Endothelial cell of umbilical vein (primary cell): ENCODE measurements around the gene CCDC85B. TPM values are rescaled to one million over a fixed set of nuclear protein-coding genes. Genes with fewer than 3 reads are reported as not detected.

ENCODE experiments used
- BruUV-seq: library from RNA; stranded (reverse); fragments of 400-500 nt; replicated peaks from 2 replicates; lab custom pipeline; 2021; lab: Mats Ljungman, UMichigan
- CTCF ChIA-PET: fragments of 300-600, 350-600 bp; sonication (Branson Sonifier 250); formaldehyde crosslinking; loops from one replicate; lab custom pipeline; 2021; ENCODE audit warnings: antibody characterized with exemption, inconsistent platforms; lab: Charles Lee
- POLR2A ChIA-PET: fragments of 300-600, 350-600 bp; sonication (Branson Sonifier 250); formaldehyde crosslinking; loops from one replicate; lab custom pipeline; 2021; ENCODE audit warnings: antibody characterized with exemption, inconsistent platforms; lab: Charles Lee
- DNase-seq: peaks from one replicate; pipeline ENCODE4 v3.0.0-alpha.2; 2011; ENCODE audit warnings: low read depth, low spot score
- FAIRE-seq: peaks from 2 replicates; lab custom pipeline; 2011; peaks lifted over from hg19 to GRCh38; lab: Jason Lieb, UNC
- H2AFZ ChIP-seq: 2 replicates; pipeline ENCODE4 v1.6.0; 2012; ENCODE audit warnings: low read depth, low read length, control low read depth, inconsistent platforms
- H3K27ac ChIP-seq: 2 replicates; pipeline ENCODE4 v1.5.1; 2011; ENCODE audit warnings: low read depth, mild to moderate bottlenecking, control low read depth, low read length, moderate library complexity; ENCODE audit not compliant: insufficient read depth
- H3K27me3 ChIP-seq, 2 experiments: 2 replicates each; pipeline versions ENCODE4 v1.6.0 to v1.6.1; 2011; ENCODE audit warnings: low read length in 2 of 2, mixed read lengths in 1 of 2; ENCODE audit not compliant: control insufficient read depth in 2 of 2, insufficient read depth in 2 of 2
- H3K36me3 ChIP-seq, 2 experiments: 2 replicates in 1 of 2; 3 replicates in 1 of 2; pipeline ENCODE4 v1.5.1; 2011; ENCODE audit warnings: low read length in 2 of 2, mild to moderate bottlenecking in 1 of 2, moderate library complexity in 1 of 2; ENCODE audit not compliant: control insufficient read depth in 2 of 2, insufficient read depth in 2 of 2; ENCODE audit errors: extremely low read depth in 1 of 2
- H3K4me1 ChIP-seq: 3 replicates; pipeline ENCODE4 v1.5.1; 2011; ENCODE audit warnings: mild to moderate bottlenecking, low read length; ENCODE audit not compliant: control insufficient read depth, insufficient read depth; ENCODE audit errors: extremely low read depth
- H3K4me2 ChIP-seq: 2 replicates; pipeline ENCODE4 v1.6.1; 2011; ENCODE audit warnings: low read length, control low read depth, mixed read lengths; ENCODE audit not compliant: insufficient read depth
- H3K4me3 ChIP-seq, 3 experiments: fragments of 200-600 bp in 1 of 3; sonication (generic), shearing (Covaris generic) in 1 of 3; replicated peaks in 1 of 3; 2 replicates each; pipeline ENCODE4 v1.5.1; 2011 to 2016; ENCODE audit warnings: control low read depth in 3 of 3, low read length in 3 of 3, mild to moderate bottlenecking in 2 of 3, inconsistent platforms in 1 of 3, low read depth in 1 of 3, moderate library complexity in 1 of 3; ENCODE audit not compliant: insufficient read depth in 1 of 3
- H3K79me2 ChIP-seq: 2 replicates; pipeline ENCODE4 v1.6.0; 2012; ENCODE audit warnings: low read length, inconsistent platforms; ENCODE audit not compliant: control insufficient read depth, insufficient read depth
- H3K9ac ChIP-seq: replicated peaks from 2 replicates; pipeline ENCODE3; 2011; ENCODE audit warnings: low read length, control low read depth; ENCODE audit not compliant: insufficient read depth; ENCODE audit errors: extremely low read depth
- H3K9me1 ChIP-seq: replicated peaks from 3 replicates; pipeline ENCODE4 v1.6.0; 2011; ENCODE audit warnings: mild to moderate bottlenecking, low read length; ENCODE audit not compliant: control insufficient read depth, insufficient read depth; ENCODE audit errors: extremely low read depth
- H3K9me3 ChIP-seq: replicated peaks from 2 replicates; pipeline ENCODE4 v1.5.1; 2012; ENCODE audit warnings: low read length, inconsistent platforms; ENCODE audit not compliant: control insufficient read depth, insufficient read depth
- H4K20me1 ChIP-seq: replicated peaks from 2 replicates; pipeline ENCODE3; 2011; ENCODE audit warnings: mild to moderate bottlenecking, low read length; ENCODE audit not compliant: control insufficient read depth, insufficient read depth; ENCODE audit errors: extremely low read depth
- FOS ChIP-seq: IDR thresholded peaks from 2 replicates; pipeline ENCODE4 v1.6.1; 2011; ENCODE audit warnings: mild to moderate bottlenecking, low read length, moderate library complexity, borderline replicate concordance; ENCODE audit not compliant: insufficient read depth
- GATA2 ChIP-seq: IDR thresholded peaks from 2 replicates; pipeline ENCODE4 v1.7.0; 2011; ENCODE audit warnings: low read depth, mild to moderate bottlenecking, moderate library complexity, mixed read lengths, low read length; ENCODE audit not compliant: insufficient read length, insufficient read depth
- JUN ChIP-seq: IDR thresholded peaks from 2 replicates; pipeline ENCODE4 v1.6.1; 2011; ENCODE audit warnings: borderline replicate concordance, low read depth; ENCODE audit not compliant: insufficient read length, insufficient read depth
- MYC ChIP-seq: IDR thresholded peaks from one replicate; pipeline ENCODE4 v1.6.1; 2011; ENCODE audit warnings: mild to moderate bottlenecking, low read depth, low read length
- POLR2A ChIP-seq: IDR thresholded peaks from 2 replicates; pipeline ENCODE4 v1.6.1; 2012; ENCODE audit warnings: low read depth, mild to moderate bottlenecking, control low read depth, low read length
- POLR2AphosphoS5 ChIP-seq: IDR thresholded peaks from 2 replicates; pipeline ENCODE4 v1.6.1; 2012; ENCODE audit warnings: low read depth, mild to moderate bottlenecking, control low read depth, low read length, moderate library complexity; ENCODE audit not compliant: insufficient read depth
- dilution Hi-C: fragments of 300-500 bp; cut with MboI; formaldehyde crosslinking; loops from one replicate; pipeline ENCODE4 v1.15.0; 2019; ENCODE audit warnings: low sequenced_read_pairs; ENCODE audit not compliant: extremely low pct_ligation_motif_present
- intact Hi-C: fragments of 100-400 bp; cut with micrococcal nuclease; formaldehyde crosslinking; loops from one replicate; pipeline ENCODE4 v1.10.0; 2022
- polyA plus RNA-seq, 4 experiments: library from polyadenylated mRNA; depleted of rRNA in 3 of 4; stranded (reverse) in 3 of 4; unstranded in 1 of 4; fragments of >200 nt; gene quantifications; 2 replicates each; pipeline versions ENCODE4 v1.2.1 to v1.2.3, GENCODE V29; 2011 to 2012; ENCODE audit warnings: missing spikeins in 1 of 4
- total RNA-seq: library from RNA; stranded (reverse); gene quantifications from 2 replicates; pipeline ENCODE4 v1.2.3, GENCODE V29; 2021

The CCDC85B gene
- total and polyA plus RNA-seq, 2 donors (not counting 3 experiments of a cell fraction or from before 2014, with no cell fraction given) = 105 to 107 TPM

DNA sequence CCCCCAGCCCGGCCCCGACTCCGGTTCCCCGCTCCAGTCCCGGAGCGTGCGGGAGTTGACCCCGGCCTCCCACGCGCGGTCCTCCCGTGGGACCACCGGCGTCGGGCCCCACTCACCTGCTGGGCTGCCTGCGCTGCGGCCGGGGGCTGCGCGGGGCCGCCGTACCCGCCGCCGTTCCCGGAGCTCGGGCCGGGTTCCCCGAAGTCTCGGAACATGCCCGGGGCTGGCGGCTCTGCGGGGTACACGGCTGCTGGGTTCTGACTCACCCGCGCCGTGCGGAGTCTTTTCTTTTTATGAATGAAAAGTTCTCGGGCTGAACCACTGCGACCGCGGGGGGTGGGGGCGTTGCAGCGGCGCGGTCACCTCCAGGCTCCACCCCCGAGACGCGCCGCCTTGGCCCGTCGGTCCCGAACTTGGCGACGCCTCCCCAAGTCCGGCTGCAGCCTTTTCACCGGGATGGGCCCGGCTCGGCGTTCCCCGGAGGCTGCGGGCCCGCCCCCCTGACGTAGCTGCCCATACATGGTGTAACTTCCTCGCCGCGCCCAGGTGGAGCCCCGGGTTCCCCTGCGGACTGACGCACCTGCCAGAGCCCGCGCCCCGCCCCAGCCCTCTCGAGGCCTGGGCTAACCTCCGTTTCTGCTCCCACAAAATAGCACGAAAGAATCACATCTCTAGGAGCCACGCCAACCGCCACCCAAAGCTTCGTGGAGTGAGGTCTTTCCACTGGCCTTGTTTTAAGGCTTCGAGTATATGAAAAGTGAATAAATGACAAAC is 9.8 kb downstream of the CCDC85B start, which contains the start of gene FOSL1:
Gene FOSL1, minus strand, starts transcription at position 264 of the 774 bp plus-strand sequence. Its CDS starts 49 bp downstream, at position 215.
- Histone ChIP-seq H3K9me3 (no peaks in the 10 kb centered on the region), H3K4me3 (peak within 1 kb of the TSS; percentile 58 to 79 (median 69)), H3K9me1 (no peaks in the 10 kb centered on the region), H2AFZ (peak within 1 kb of the TSS; percentile 7), H3K27ac (peak within 1 kb of the TSS; percentile 87), H3K27me3 (no peaks in the 10 kb centered on the region), H3K79me2 (peaks cover 47% of the 10 kb centered on the region), H4K20me1 (no peaks in the 10 kb centered on the region), H3K36me3 (peaks cover 5 to 6% of the 10 kb centered on the region in 2 experiments), H3K4me1 (peaks cover 40% of the 10 kb centered on the region), H3K4me2 (peak within 1 kb of the TSS; percentile 56), H3K9ac (peak within 1 kb of the TSS; percentile 99)
- DNase-seq (peak; percentile 94), FAIRE-seq (peak; percentile 94)
- POLR2A ChIA-PET = interaction anchor here (0.8 to 4.2 kb wide), 6 partner anchors 9 to 18 kb away, joined by 4 to 29 read pairs (median 6); partner anchors contain the start of genes CCDC85B and FIBP
- dilution Hi-C loops (no loop called here), intact Hi-C loops (loop anchor here (1.0 kb wide), 1 partner anchor 15 kb away; no protein-coding TSS in a partner anchor)
- BruUV-seq = no TSS peak
- TF ChIP-seq FOS = peak; percentile 82
- peak; percentile 100 for TF ChIP-seq POLR2AphosphoS5
- TF ChIP-seq MYC = no peak
- TF ChIP-seq POLR2A = peak; percentile 99
- TF ChIP-seq GATA2 = no peak
- TF ChIP-seq JUN = no peak
- CTCF ChIA-PET = interaction anchor here (1.0 to 6.2 kb wide), 4 partner anchors 10 to 16 kb away, joined by 4 to 69 read pairs (median 15); partner anchors contain the start of genes CCDC85B and FIBP

DNA sequence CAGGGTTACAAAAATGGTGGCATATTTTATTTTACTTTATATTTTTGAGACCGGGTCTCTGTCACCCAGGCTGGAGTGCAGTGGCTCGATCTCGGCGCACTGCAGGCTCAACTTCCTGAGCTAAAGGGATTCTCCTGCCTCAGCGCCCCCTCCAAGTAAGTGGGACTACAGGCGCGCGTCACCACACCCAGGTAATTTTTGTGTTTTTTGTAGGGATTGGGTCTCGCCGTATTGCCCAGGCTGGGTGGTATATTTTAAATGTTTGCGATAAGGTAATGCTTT is 10.4 kb downstream of the CCDC85B start:
- Histone ChIP-seq H3K36me3 (peaks cover 1 to 2% of the 10 kb centered on the region in 2 experiments), H3K27ac (peak overlapping the region; percentile 50), H3K27me3 (no peaks in the 10 kb centered on the region), H3K9me3 (no peaks in the 10 kb centered on the region), H3K4me2 (peak overlapping the region; percentile 56), H4K20me1 (no peaks in the 10 kb centered on the region), H3K9me1 (no peaks in the 10 kb centered on the region), H3K9ac (peak overlapping the region; percentile 48), H2AFZ (no peak overlapping the region), H3K4me1 (peaks cover 34% of the 10 kb centered on the region), H3K4me3 (no peak overlapping the region), H3K79me2 (peaks cover 41% of the 10 kb centered on the region)
- dilution Hi-C loops = no loop called here
- POLR2A ChIA-PET = interaction anchor here (0.8 to 4.2 kb wide), 7 partner anchors 10 to 17 kb away, joined by 4 to 29 read pairs (median 6); partner anchors contain the start of genes CCDC85B and FIBP
- CTCF ChIA-PET = interaction anchor here (1.0 to 6.2 kb wide), 4 partner anchors 11 to 16 kb away, joined by 4 to 69 read pairs (median 15); partner anchors contain the start of genes CCDC85B and FIBP
- FAIRE-seq (no peak), DNase-seq (no peak)
- BruUV-seq = no TSS peak
- intact Hi-C loops = loop anchor here (1.0 kb wide), 1 partner anchor 14 kb away; no protein-coding TSS in a partner anchor
- TF ChIP-seq POLR2A (no peak), GATA2 (no peak)
